NCI-H748 treated with DMSO at 0.1 percent for 48 hours (cell line): Measurements from ENCODE around the gene H19.

Experiments used
- DNase-seq: peaks from one replicate; lab custom pipeline; 2025; lab: John Stamatoyannopoulos, UW

Gene H19

DNA sequence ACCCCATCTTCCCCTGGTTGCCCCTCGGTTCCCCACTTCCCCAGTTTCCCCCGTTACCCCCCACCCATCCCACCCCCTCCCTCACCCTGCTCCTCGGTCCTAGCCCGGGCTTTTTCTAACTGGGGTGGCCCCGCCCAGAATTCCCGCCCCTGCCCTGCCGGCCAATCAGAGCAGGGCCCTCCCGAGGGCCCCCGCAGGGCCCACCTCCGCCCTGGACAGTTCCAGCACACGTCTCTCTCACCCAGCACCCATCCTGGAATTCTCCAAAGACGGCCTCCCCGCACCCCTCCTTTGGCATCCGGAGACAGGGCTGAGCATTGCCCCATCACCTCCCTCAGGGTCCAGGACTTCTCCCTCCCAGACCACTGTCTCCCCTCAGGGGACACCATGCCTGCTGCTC, at the start of gene H19:
TSS of gene H19 (minus strand) at position 88 of the 400 bp plus-strand sequence.
- DNase-seq: no peak

DNA sequence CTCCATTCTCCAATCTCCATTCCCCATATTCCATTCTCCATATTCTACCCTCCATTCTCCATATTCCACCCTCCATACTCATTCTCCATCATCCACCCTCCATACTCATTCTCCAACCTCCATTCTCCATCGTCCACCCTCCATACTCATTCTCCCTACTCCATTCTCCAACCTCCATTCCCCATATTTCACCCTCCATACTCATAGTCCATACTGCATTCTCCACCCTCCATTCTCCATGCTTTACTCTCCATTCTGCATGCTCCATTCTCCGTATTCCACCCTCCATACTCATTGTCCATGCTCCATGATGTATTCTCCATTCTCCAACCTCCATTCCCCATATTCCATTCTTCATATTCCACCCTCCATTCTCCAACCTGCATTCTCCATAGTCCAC, 44.3 kb upstream of the H19 start:
- no peak for DNase-seq

DNA sequence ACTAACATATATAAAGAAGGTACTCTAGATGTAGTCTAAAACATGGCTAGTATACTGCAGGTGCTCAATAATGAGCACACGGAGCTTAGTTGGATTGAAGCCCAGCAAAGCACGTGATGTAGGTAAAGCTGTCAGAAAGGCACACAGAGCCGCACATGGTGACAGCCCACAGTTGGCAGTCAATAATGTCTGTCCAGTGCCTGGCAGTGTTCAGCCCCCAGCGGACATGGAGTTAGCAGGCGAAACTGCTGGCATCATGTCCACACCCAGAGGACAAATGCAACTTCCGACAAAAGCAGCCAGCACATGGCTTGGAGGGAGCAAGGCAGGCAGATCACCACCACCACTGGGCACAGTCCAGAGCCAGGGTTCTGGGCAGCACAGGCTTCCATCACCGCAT, 43.5 kb upstream of the H19 start:
- DNase-seq: no peak

DNA sequence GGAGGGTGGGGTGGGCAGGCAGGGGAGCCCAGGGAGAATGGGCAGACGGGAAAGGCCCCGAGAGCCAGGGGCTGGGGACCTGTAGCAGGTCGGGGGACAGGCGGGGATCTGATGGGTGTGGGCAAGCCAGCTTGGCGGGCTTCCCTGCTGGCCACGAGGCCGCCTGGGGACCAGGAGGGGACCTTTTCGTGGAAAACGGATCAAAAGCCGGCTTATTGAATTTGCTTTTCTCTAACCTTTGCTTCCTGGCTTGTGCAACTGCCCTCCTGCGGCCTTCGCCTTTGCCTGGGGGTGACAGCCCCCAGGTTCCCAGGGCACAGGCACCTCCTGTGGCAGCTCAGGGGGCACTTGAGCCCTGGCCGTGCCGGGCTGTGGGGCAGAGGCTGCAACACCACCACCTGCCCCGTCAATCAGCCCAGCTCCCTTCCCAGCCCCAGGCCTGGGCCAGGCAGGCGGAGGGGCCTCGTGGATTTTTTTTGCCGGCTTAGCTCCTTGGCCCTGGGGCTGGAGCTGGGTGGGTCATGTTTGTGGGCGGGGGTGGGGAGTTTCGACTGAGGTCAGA, 41.6 kb upstream of the H19 start:
- no peak for DNase-seq

- DNase-seq: no peak
Observed at GRCh38 chr11:2036863-2037486, 39.3 kb upstream of the H19 start.

GRCh38 chr11:2035382-2035781, 37.7 kb upstream of the H19 start:
- no peak for DNase-seq

GRCh38 chr11:2031058-2031457, 33.4 kb upstream of the H19 start:
- DNase-seq: no peak

DNA sequence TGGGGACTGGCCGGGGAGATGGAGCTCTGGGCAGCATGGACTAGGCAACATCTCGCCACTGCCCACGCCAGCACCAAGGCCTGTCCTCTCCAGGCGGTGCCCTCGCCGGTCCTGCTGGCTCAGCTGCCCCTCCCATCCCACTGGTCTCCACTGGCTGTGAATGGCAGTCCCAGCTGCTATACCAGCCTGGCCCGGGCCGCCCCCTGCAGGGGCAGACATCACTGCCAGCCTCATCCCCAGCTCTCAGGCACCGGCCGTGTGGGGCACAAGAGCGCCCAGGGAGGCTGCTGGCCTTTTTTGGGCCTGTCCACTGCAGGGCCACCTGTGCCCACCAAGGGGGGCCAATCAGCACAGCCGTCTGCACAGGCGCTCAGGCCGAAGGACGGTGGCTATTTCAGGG, 30.1 kb upstream of the H19 start:
- DNase-seq: no peak

DNA sequence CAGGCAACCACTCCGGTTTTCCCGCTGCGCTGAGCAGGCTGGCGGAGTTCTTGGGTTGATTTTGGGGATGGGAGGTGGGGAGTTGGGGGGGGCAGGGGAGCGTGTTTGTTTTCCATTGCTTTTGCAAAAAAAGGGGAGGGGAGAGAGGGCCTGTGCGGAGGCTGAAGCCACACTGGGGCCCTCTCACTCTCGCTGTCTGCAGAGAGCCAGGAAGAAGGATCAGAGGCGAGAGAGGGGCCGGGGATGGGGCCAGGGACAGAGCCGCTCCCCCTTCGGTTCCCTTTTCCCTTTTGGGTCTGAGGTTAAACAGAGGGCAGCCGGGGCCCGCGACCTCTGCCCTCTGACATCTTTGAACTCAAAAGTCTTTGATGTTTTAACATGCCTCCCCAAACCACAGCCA, 17.4 kb upstream of the H19 start:
- no peak for DNase-seq

DNA sequence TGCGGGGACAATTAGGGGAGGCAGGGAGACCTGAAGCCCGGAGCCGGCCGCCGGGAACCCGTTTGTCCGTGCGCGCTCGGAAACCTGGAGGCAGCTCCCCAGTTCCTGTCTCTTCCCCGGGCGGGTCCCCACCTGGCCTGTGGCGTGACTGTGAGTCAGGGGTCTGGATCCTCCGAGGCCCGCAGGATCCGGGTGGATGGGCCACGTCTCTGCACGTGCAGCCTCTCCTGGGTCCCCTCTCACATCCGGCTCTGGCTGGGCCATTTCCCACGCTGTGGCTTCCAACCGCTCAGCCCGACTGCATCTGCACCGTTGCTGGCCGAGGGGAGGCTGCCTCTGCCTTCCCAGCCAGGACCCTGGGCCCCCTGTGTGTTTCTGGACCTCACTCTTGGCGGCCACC, 14.8 kb upstream of the H19 start:
- DNase-seq: no peak

- no peak for DNase-seq
Observed at GRCh38 chr11:2004466-2004865, 6.8 kb upstream of the H19 start.

DNA sequence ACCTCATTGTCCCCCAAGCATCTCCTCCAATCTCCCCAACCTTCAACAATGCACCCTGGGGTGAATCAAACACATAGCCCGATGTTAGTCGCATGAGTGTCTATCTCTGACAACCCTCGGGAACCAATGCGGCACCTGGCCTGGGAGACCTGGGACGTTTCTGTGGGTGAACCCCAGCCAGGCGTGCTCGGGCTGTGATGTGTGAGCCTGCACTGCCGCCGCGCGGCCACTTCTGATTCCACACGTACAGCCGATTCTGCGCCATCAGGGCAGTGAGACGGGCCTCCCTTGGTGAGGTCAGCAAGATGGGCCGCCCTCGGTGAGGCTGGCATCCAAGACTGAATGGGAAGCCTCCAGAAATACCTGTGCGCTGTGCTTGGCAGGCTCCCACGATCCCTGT, 5.2 kb upstream of the H19 start:
- no peak for DNase-seq

GRCh38 chr11:2002042-2002776, 4.6 kb upstream of the H19 start:
- DNase-seq: no peak

DNA sequence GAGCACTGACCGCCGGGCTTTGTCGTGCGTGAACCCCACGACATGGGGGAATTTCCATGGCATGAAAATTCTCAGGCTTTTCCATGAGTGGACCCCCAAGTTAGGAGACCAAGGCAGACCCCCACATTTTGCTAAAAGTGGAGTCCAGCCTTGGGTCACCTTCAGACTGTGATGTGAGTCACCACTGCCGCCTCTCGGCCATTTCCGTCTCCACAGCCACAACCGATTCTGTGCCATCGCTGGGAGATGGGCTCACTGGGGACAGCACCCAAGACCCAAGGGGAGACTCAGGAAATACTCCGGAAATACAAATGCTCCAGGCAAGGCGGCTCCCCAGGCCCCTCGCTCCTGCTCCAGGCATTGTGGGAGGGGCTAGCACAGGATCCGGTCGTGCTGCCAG, 1.2 kb upstream of the H19 start:
- no peak for DNase-seq

DNA sequence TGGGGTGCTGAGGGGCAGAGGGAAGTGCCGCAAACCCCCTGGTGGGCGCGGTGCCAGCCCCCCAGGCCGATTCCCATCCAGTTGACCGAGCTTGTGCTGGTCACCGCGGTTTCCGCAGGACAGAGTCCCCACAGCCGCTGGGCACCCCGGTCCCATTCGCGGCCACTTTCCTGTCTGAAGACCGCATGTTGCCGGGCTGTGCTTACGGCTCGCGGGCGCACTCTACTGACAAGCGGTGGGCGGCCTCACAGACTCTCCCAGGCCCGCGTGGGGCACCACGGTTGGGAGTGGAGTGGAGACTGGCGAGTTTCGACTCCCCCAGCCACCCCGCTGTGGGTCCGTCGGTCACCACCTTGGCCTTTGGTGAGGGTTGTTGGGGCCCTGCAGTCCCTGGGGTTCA, 648 bp upstream of the H19 start:
- DNase-seq: no peak

DNA sequence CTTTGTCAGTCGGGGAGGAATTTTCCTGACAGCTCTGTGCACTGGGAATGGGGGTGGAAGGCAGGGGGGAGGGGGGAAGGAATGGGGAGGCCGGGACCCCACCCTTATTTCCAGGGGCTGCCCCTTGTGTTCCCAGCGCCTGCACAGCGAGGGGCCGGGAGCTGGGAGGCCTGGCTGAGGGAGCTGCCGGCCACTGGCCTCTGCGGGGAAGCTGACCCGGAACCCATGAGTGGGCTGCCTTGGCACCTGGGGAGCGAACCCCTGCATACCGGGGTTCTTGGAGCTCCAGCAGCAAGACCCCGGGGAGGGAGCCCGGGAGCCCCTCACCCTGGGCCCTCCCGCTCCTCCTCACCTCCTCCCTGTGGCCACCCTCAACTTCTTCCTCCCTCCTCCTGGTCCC, 3.5 kb downstream of the H19 start:
- no peak for DNase-seq

- no peak for DNase-seq
Observed at GRCh38 chr11:1992111-1992510, 5.5 kb downstream of the H19 start.

GRCh38 chr11:1990872-1991578, 6.6 kb downstream of the H19 start:
- no peak for DNase-seq

DNA sequence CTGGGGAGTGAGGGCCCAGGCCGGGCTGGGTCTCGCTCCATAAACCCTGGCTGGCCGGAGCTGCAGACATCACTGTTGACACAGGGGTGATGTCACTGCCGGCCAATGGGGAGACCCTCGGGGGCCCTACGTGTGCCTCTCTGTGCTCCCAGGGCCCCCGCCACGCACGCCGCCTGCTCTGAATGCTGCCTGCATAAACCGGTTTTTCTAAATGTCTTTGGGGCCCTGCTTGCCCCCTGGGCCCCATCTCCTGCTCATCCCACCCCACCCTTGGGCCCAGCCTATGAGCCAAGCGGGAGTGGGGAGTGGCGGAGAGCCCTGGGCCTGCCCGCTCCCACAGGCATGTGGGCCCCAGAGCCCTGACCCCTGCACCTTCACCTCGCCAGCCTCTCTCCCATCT, 7.7 kb downstream of the H19 start:
- DNase-seq: no peak

GRCh38 chr11:1988667-1989317, 8.8 kb downstream of the H19 start:
- DNase-seq: no peak

GRCh38 chr11:1988174-1988573, 9.5 kb downstream of the H19 start:
- no peak for DNase-seq

DNA sequence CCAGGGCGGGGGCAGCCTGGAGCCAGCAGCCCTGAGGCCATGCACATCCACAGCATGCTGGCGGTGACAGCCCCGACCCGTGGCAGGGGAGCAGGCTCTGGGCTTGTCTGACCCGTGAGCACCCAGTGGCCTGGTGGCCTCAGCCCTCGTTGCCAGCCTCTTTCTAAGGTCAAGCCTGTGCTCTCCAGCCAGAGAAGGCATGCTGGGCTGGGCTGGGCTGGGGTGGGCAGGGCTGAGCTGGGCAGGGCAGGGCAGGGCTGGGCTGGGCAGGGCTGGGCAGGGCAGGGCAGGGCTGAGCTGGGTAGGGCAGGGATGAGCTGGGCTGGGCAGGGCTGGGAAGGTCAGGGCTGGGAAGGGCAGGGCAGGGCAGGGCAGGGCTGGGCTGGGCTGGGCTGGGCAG, 10.6 kb downstream of the H19 start:
- no peak for DNase-seq

- DNase-seq: no peak
Observed at GRCh38 chr11:1983601-1983961, 14.1 kb downstream of the H19 start.
